HG02938 (cell line): ENCODE measurements around the gene GPR6.

Experiments
- ATAC-seq: cut with Tn5 transposase; IDR thresholded peaks from one replicate; pipeline ENCODE4 v1.9.1; 2021; ENCODE audit warnings: mild to moderate bottlenecking, moderate library complexity; ENCODE audit not compliant: unreplicated experiment

Gene GPR6

DNA sequence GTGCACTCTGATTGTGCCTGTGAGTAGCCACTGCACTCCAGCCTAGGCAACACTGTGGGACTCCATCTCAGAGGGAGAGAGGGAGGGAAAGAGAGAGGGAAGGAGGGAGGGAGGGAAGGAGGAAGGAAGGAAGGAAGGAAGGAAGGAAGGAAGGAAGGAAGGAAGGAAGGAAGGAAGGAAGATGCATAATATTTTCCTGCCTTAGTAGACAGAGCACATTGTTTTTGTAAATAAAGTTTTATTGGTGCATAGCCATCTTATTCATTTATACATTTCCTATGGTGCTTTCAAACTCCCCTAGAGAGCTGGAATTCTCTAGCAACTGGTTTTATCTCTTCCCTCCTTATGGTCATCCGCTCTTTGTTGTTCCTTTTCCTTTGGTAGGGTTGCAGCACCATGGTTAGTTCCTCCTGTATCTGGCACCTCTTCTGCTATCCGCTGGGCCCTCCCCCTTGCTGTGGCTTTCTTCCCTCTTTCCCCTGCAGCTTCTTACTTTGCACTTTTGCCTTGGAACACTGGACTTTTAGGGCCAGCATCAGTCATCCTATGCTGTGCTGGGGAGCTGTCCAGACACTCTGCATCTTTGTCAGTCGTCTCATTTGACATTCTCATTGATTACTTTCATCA is 20.2 kb downstream of the GPR6 start:
- no peak for ATAC-seq

DNA sequence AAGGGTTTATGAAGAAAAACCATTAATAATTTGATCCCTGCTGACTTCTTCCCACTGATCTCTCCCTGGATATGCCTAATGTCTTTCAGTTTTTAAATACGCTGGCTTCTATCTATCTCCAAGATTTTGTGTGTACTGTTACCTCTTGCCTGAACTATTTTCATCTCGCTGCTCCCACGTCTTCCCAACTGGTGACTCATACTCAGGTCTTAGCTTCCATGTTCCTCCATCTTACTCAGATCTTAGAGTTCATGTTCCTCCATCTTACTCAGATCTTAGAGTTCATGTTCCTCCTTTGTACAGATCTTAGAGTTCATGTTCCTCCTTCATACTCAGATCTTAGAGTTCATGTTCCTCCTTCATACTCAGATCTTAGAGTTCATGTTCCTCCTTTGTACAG is 21.6 kb downstream of the GPR6 start:
- no peak for ATAC-seq

DNA sequence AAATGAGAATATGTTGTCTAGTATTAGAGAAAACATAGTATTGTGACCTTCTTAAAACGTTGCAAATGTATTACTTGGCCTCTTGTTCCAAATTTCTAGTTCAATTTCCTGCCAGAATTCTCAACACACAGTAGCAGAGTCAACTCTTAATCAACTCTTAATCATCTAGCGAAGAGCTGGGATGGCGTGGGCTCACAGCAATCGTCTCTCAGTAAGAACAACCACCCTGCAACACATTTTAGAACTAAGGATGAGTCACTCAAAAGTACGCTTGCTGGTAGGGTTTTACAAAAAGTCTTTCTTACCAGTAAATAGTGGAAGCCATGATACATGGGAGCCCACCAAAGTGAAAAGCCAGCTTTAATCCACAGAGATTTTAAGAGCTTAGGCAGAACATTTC is 24.6 kb downstream of the GPR6 start:
- no peak for ATAC-seq

DNA sequence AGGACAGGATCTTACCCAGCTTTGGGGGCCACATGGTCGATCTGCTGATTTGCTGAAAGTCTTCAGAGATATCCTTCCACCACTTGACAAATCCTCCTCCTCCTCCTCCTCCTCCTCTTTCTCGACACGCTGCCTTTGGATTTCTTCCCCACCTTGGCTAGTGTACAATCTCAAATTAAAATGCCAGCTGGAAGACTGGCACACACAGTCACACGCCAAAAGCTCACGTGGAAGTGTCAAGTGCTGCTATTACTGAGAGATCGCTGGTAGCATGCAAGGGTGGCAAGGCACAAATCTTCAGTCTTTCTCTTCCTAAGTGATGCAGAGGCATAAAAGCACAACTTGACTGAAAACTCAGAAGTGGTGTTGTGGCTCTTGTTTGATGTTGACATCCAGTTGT is 35.3 kb downstream of the GPR6 start:
- ATAC-seq = no peak

DNA sequence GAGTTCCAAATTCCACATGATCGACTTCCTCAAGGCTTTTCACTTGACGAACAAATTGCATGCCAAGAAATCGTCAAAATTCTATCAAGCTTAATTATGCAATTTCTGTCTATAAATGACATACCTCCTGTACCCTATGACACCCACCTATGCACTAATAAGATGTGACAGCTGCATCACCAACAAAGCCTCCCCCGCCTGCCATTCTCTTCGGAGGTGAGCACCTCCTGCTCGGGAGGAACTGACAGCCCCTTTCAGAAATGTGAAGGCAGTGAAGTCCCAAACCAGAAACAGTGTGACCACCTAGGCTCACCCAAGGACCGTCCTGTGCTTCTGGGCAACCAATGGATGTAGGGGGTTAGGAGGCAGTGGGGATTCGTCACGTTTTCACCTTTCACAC is 37.1 kb downstream of the GPR6 start:
- ATAC-seq = no peak

DNA sequence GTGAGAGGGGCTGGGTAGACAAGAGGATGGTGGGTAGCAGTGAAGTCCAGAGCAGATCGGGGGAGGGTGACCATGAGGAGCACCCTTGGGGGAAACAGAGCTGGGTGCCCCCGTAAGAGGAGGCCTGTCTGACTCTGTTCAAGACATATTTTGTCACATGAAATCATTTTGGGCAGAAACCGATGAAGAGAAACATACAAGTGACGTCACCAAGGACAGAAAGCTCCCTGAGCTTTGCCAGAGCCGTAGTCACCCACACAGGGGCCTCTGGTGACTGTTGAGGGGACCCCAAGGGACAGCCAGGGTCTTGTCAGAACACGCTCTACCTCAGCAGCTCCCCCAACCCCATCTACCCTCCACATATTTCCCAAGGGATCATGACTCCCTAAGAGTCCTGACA is 39.2 kb downstream of the GPR6 start:
- ATAC-seq = no peak

DNA sequence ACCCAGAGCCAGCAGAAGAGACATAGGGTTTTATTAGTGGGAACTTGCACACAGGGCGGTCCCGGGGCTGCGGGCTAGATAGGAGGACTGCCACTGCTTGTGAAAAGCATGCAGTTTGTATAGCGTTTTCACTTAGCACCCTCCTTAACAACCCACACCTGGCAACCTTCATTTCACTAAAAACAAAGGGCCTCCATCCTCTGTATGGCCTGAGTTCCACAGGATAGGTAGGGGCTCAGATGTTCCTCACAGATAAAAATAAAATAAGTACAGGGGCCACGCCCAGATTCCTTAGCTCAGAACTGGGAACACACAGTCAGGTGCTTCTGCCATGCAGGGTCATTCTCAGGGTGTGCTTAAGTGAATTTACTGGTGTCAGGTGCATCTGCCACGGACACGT is 39.8 kb downstream of the GPR6 start:
- ATAC-seq = no peak

DNA sequence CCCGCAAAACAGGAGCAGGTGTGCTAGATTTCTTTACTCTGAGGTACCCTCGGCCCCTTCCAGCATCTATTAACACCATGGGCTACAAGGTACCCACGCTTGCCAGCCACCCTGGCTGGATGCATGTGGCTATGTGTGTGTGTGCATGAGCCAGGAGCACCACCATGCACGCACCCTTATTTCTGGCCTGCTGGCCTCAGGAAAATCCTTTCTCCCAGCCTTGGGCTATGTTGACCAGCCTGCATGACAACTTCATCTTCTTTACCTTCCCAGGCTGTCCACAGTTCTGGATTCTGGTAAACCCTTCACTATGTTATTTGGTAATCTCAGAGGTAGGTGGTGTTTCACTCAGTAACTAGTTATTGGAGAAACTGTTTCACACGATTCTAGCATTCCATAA is 40.4 kb downstream of the GPR6 start:
- ATAC-seq = no peak

DNA sequence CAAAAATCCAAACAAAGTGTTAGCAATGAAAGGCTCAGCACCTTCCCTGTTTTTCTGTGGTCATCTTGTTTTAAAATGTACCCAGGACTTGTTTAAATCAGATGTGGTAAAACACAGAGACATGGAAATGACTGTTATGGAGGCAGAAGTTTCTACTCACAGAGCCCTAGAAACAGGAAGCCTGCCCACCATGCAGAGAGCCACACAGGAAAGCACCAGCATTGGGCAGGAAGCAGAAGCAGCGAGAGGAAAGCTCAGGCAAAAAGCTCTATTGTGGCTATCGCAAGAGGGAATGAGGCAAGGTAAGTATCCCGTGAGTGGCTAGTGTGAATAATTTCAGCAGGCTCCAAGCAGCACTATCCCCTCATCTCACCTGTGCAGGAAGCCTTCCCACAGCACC is 42.8 kb downstream of the GPR6 start:
- no peak for ATAC-seq

DNA sequence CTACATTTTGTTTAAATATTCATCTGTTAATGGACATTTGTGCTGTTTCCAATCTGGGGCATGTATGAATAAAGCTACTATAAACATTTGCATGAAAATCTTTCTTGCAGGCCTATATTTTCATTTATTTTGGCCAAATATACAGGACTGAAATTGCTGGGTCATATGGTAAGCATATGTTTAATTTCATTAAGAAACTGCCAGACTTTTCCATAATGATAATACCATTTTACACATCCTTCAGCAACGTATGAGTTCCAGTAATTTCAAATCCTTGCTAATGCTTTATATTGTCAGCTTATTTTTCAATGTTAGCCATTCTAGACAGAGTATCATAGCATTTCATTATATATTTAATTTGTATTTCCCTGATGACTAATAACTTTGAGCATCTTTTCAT is 51.0 kb downstream of the GPR6 start:
- no peak for ATAC-seq
